HG03442 (cell line): Measurements from ENCODE around the gene MEIS3.
"Not testable (repeated sequence)": the region's sequence is repeated elsewhere in the genome, so short reads cannot be mapped to it uniquely, and the experiment has no call there.

Experiments
- ATAC-seq: cut with Tn5 transposase; IDR thresholded peaks from one replicate; pipeline ENCODE4 v1.9.1; 2021; ENCODE audit warnings: mild to moderate bottlenecking, moderate library complexity; ENCODE audit not compliant: unreplicated experiment

MEIS3 gene

DNA sequence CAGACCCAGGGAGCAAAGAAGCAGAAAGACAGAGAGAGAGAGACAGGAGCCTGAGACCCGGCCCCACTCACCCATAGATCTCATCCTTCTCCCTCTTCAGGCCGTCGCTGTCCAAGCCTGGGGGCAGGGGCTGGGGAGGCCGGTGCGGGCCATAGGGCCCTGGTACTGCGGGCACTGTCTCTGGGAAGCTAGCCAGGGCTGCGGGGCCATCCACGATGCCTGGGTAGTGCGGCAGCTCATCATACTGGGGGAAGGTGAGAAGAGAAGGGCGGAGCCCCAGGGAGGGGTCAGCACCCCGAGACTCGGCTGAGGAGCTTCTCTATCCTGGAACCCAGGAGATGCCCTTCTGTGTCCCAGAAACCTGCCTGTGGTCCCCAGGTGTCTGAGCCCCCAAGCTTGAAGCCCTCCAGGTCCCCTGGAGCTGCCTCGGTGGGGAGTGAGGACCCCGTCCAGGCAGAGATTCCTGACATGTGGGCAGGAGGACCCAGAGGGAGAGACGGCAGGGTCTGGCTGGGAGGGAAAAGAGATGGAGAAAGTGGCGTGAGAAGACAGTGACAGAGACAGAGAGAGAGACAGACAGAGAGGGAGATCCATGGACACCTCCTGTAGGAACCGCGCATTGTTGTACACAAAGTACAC is 2.1 kb downstream of the MEIS3 start:
- ATAC-seq = no peak

DNA sequence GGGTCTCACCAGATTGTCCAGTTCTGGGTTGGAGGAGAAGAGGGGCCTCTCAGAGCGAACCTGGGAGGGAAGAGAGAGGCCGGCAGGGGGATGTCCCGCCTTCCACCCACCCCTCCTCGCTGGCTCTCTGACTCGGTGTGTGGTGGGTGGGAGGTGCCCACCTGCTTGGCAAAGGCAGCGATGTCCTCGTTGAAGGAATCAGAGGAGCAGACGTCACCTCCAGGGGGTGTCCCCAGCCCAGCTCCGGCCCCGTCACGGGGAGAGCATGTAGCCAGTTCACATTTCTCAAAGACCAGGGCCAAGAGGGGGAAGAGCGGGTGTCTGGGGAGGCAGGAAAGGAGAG is 2.7 kb downstream of the MEIS3 start:
- no peak for ATAC-seq

DNA sequence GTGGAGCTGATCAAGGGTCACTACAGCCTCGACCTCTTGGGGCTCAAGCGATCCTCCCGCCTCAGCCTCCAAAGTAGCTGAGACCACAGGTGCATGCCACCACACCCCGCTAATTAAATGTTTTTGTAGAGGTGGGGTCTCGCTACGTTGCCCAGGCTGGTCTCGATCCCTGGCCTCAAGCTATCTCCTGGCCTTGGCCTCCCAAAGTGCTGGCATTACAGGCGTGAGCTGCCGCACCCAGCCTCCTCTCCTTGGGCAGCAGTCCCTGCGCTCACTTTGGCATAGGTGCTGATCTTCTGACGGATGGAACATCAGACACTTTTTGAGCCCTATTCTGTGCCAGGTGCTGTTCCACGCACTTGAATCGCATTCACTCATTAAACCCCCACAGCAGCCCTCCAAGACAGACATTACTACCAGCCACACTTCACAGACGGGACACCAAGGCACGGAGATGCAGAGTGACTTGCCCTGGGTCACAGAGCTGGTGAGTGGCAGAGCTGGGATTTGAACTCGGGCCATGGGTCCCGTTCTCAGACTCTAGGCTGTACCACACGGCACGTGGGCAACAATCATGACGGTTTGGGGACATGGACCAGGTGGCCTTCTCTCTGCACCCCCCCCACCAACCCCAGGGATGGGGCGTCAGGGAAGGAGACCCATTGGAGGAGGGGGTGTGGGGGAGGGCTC is 3.2 kb downstream of the MEIS3 start:
- ATAC-seq = no peak

DNA sequence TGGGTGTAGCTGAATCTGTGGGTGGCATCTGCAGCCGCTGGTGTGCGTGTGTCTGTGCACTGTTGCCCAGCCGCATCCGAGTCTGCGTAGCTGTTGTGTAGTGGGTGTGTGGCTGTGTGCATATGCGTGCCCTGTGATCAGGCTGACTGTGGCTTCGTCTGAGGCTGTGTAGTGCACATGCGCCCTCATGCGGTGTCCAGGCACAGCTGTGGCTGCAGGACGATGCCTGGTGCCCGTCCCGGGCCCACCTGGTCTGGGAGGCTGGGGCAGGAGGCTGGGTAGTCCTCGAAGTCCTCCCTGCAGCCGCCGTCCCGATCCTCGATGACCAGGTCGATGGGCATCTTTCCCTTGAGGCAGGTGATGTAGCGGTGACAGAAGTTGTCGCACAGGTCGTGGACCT is 4.9 kb downstream of the MEIS3 start:
- ATAC-seq = no peak

DNA sequence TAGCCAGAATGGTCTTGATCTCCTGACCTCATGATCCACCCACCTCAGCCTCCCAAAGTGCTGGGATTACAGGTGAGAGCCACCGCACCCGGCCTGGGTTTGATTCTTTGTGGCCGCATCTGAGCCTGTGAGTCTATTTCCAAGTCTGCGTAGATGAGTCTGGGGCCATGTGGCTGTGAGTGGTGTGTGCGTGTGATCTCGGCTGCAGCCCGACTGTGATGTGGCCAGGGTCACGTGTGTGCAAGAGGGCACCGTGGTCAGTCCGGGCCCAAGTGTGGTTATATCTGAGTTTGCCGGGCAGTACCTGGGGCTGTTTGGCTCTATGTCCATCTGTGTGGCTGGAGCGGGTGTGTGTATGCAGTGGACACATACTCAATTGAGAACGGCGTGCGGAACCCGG is 5.4 kb downstream of the MEIS3 start:
- no peak for ATAC-seq

DNA sequence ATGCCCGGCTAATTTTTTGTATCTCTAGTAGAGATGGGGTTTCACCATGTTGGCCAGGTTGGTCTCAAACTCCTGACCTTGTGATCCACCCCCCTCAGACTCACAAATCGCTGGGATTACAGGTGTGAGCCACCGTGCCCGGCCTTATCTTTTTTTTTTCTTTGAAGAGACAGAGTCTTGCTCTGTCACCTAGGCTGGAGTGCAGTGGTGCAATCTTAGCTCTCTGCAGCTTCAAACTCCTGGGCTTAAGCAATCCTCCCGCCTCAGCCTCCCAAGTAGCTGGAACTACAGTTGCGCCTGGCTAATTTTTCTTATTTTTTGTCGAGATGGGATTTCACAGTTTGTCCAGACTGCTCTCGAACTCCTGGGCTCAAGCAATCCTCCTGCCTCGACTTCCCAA is 7.6 kb downstream of the MEIS3 start:
- ATAC-seq = not testable (repeated sequence)

DNA sequence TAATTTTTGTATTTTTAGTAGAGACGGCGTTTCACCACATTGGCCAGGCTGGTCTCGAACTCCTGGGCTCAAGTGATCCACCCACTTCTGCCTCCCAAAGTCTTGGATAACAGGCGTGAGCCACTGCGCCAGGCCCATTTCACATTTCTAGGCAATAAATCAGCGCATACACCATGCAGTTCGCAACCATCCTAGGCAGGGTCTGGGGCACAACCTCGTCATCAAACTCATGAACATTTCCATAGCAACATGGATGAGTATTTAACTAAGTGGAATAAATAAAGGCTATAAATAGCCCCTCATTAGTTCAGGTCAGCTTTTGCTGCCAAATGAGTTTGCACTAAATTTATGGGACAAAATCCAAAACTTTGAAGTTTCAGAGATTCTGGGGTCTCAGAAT is 8.2 kb downstream of the MEIS3 start:
- ATAC-seq = no peak

DNA sequence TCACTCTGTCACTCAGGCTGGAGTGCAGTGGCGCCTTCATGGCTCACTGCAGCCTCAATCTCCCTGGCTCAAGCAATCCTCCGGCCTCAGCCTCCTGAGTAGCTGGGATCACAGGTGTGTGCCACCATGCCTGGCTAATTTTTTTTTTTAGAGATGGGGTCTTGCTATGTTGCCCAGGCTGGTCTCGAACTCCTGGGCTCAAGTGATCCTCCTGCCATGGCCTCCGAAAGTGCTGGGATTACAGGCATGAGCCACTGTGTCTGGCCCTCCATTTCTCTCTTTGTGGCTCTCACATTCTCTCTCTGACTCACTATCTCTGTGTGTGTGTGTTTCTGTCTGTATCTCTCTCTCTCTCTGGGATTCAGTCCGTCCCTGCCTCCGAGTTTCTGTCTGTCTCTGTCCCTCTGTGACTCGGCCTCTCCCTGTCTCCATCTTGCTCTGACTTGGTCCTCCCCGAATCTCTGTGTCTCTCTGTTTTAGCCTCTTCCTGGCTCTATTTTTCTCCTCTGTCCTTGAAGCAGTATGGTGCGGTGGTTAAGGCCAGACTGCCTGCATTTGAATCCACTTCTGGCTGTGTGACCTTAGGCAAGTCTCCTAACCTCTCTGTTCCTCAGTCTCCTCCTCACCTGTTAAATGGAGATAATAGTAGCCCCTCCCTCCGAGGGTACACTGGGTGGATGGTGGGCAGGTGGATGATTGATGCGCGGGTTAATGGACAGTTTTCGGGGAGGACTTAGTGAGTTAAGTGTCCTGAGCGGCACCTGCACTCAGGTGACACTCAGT is 11.0 kb downstream of the MEIS3 start:
- ATAC-seq = no peak

DNA sequence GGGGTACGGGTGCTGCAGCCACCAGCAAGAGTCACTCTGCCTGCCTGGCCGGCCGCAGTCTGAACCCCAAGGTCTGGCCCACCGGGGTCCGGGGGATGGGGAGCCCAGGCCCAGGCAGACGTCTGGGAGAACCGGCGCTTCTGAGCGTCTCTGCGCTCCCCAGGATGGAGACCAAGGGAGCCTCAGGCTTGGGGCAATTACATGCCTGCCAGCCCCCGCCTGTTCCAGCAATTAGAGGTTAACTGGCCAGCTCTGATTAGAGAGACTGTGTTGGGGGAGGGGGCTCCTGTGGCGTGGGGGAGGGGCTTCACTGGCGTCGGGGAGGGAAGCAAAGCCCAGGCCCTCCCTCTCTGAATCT is 11.9 kb downstream of the MEIS3 start:
- no peak for ATAC-seq

DNA sequence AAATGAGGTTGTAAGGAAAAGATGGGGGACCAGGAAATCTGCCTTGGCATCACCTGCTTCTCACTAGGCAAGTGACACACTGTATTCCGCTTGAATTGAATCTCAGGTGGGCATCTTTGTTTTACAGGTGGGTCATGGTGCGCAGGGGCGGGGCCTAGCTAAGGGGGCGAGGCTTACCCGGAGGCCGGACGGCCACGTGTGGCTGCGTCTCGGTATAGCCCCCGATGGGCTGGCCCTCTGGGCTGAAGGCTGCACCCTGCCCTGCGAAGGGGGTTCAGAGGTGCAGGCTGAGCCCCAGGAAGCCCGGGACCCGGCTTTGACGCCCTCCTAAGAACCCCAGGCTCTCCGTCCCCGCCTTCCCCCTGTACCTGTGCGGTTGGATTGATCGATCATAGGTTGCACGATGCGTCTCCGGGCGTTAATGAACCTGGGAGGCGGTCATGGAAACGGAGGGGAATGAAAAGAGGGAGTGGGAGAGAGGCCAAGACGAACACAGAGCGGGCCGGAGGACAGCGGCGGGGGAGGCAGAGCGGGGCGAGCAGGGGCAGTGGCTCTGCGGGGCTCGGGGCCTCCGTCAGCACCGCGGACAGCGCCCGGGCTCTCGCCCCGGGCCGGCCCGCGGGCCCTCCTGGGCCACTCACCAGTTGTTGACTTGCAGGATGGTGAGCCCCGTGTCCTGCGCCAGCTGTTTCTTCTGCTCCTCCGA is 12.5 kb downstream of the MEIS3 start:
- no peak for ATAC-seq

DNA sequence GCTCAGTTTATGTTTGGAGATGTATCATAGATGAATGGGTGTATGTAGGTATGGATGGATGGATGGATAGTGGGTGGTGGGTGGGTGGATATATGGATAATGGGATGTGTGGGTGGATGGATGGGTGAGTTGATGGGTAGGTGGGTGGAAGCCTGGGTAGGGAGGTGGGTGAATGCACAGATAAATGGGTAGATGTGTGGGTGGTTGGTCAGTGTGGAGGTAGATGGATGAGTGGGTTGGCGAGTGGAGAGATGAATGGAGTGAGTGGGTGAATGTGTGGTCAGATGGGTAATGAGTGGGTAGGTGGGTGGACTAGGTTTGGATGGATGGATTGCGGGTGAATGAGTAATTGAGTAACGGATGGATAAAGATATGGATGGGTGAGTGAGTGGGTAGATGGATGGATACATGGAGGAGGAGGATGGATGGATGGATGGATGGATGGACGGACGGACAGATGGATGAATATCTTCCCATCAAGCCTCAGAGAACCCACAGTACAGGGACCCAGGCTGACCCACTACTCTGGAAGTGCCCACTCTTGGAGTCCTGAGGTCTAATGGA is 13.4 kb downstream of the MEIS3 start:
- ATAC-seq = no peak

DNA sequence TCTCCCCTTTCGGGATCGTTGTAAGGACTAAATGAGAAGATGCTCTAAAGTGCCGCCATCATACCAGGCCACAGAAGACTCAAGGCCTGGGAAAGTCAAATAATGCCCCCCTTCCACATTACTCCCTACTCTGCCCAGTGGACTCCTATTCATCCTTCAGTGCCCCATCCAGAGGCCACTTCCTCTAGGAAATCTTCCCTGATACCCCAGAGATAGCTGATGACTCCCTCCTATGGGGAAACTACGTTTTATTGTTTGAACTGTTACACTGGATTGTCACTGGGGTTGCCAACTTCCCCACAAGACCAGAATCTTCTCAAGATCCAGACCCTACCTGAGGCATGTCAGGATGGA is 14.2 kb downstream of the MEIS3 start:
- ATAC-seq = no peak

DNA sequence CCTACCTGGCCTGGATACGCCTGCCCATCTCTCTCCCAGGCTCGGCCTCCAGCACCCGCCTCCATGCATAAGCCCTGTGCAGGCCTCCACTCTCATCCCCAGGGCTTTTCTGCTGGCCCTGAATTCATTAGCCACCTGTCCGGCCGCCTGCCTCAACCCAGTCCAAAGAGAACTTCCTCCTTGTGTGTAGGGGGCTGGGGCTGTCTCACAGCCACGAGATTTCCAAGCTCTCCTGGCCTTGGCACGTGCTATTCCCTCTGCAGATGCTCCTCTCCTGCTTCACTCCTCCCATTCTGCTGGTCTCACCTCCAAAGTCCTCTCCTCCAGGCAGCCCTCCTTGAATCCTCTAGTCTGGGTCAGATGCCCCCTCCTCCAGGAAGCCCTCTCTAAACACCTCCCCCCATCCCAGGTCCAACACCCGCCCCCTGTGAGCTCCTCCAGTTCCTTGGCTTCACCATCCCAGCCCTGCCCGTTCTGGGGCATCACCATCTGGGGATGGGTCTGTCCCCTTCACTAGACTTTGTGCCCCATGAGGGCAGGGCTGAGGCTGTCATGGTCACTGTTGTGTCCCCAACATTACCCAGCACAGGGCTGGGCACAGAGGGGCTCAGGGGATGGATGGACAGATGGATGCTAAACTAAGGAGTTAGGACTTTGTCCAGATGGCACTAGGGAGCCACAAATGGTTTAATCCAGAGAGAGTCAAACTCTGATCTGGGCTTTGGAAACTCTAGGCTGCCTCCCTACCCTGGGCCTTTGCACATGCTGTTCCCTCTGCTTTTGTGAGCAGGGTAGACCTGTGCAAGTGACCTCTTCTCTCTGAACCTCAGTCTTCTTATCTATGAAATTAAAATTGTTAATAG is 14.8 kb downstream of the MEIS3 start:
- no peak for ATAC-seq

DNA sequence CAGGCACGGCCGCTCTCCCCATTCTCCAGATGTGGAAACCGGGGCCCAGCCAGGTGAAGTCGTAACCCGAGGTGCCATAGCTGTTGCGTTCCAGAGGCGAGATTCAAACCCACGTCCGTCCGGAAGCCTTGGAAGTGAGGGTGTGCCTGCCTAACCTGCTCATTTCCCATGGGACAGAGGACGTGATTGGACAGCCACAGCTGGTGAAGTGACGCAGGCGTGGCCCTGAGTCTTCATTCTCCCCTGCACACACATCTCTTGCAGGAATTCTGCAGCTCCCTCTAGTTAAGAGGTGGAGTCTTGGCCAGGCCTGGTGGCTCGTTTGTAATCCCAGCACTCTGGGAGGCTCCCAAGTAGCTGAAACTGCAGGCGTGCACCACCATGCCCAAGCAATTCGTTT is 16.8 kb downstream of the MEIS3 start:
- ATAC-seq = no peak

DNA sequence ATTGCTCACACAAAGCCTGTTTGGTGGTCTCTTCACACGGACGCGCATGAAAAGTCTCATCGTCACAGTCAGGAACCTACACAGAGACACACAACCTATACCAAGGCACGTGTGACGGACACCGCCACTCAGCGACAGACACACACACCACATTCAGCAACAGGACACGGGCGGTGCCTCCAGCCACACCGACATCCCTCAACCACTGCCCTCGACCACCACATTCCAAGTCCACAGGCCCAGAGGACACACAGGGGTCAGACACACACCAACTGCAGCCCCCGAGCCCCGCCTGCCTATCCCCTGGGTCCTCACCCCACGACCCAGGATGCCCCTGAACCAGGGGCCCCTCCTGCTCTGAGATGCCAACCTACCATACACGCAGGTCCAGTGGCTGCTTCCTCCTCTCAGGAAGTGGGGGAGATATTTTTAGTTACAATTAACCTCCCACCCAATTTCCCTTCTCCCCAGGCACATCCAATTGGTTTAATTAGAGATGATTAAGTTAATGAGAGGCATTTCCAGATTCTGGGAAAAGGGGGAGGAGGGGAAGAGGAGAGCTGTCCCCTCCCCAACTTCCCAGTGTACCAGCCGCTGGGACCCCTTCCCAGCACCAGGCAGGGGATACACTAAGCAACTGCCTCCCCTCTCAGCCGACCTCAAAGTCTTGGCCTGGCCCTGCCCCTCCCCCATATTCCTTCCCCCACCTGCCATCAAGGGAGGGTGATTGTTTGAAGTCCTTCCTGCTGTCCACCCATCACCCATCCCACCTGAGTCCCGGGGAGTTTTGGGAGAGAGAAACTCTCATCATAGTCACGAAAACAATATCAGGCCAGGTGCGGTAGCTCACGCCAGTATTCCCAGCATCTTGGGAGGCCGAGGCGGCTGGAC is 20.4 kb downstream of the MEIS3 start:
- ATAC-seq = no peak

DNA sequence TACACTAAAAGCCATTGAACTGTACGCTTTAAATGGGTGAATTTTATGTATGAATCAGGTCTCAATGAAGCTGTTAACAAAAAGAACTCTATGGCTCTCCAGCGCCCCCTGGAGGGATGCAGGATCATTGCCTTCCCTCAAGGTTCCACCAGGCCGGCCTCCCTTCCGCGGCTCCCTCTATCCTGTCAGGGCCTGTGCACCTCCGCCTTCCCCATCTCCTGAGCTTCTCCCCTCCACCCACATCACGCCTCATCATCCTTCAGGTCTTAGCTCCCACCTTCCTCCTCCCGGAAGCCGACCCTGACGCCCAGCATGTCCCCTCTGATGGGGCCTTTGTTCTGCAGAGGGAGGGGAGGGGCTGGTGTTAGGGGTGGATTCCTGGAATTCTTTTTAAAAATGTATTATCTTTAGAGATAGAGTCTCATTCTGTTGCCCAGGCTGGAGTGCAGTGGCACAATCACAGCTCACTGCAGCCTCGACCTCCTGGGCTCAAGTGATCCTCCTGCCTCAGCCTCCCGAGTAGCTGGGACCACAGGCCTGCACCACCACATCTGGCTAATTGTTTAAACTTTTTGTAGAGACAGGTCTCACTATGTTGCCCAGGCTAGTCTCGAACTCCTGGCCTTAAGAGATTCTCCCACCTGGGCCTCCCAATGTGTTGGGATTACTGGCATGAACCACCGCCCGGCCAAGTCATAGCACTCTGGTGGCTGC is 27.7 kb downstream of the MEIS3 start:
- ATAC-seq = no peak

DNA sequence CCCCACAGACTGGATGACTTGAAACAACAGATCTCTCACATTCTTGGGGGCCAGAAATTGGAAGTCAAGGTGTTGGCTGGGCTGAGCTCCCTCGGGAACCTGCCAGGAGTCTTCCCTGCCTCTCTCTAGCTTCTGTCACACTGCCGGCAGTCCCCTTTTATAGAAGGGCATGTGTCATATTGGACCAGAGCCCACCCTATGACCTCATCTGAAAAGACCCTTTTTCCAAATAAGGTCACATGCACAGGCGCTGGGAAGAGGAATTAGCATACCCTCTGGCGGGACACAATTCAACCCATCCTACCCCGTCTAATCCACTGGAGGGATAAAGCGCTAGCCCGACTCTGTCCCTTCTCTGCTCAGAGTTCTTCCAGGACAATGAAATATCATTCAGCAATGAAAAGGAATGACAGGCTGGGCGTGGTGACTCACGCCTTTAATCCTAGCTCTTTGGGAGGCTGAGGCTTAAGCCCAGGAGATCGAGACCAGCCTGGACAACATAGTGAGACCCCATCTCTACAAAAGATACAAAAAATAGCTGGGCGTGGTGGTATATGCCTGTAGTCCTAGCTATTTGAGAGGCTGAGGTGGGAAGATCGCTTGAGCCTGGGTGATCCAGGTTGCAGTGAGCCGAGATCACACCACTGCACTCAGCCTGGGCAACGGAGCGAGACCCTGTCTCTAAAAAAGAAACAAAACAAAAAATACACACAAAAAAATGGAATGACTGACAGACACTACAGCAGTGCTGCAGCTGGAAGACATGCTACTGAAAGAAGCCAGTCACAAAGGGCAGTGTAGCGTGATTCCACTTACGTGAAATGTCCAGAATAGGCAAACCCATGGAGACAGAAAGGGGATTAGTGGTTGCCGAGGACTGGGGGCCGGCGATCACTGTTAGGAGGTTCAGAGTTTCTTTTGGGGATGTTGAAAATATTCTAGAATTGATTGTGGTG is 28.5 kb downstream of the MEIS3 start:
- no peak for ATAC-seq

DNA sequence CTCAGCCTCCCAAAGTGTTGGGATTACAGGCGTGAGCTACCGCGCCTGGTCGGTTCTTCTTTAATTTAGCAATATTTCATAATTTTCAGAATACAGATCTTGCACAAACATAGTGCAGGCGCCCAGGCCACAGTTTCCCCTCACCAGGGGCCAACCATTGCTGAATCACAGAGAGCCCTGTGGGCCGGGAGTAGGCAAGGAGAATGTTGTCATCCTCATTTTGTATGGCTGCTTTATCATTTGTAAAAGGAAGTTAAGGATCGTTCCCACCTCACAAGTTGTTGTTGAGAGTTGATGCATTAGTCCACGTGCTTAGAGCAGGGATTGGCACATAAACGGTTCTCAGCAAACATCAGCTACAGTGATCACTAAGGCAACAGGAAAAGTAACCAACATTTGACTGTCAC is 30.2 kb downstream of the MEIS3 start:
- no peak for ATAC-seq
